Neuron (in vitro differentiated cells): Measurements from ENCODE around the gene GPATCH2L.

Source experiments
- H2AFZ ChIP-seq: one replicate; pipeline ENCODE4 v1.6.1; 2013; ENCODE audit warnings: low read depth, mild to moderate bottlenecking, inconsistent platforms, low read length, moderate library complexity
- H3K27me3 ChIP-seq: one replicate; pipeline ENCODE4 v1.6.1; 2013; ENCODE audit warnings: low read length; ENCODE audit not compliant: insufficient read depth
- H3K36me3 ChIP-seq: one replicate; pipeline ENCODE4 v1.6.1; 2013; ENCODE audit warnings: low read length; ENCODE audit not compliant: insufficient read depth
- H3K4me1 ChIP-seq: one replicate; pipeline ENCODE4 v1.6.1; 2013; ENCODE audit warnings: low read length; ENCODE audit not compliant: insufficient read depth
- H3K4me3 ChIP-seq: 2 replicates; pipeline ENCODE4 v1.5.1; 2013; ENCODE audit warnings: mild to moderate bottlenecking, low read length, moderate library complexity
- H3K9me3 ChIP-seq: one replicate; pipeline ENCODE4 v1.6.1; 2013; ENCODE audit warnings: low read length

GPATCH2L gene

DNA sequence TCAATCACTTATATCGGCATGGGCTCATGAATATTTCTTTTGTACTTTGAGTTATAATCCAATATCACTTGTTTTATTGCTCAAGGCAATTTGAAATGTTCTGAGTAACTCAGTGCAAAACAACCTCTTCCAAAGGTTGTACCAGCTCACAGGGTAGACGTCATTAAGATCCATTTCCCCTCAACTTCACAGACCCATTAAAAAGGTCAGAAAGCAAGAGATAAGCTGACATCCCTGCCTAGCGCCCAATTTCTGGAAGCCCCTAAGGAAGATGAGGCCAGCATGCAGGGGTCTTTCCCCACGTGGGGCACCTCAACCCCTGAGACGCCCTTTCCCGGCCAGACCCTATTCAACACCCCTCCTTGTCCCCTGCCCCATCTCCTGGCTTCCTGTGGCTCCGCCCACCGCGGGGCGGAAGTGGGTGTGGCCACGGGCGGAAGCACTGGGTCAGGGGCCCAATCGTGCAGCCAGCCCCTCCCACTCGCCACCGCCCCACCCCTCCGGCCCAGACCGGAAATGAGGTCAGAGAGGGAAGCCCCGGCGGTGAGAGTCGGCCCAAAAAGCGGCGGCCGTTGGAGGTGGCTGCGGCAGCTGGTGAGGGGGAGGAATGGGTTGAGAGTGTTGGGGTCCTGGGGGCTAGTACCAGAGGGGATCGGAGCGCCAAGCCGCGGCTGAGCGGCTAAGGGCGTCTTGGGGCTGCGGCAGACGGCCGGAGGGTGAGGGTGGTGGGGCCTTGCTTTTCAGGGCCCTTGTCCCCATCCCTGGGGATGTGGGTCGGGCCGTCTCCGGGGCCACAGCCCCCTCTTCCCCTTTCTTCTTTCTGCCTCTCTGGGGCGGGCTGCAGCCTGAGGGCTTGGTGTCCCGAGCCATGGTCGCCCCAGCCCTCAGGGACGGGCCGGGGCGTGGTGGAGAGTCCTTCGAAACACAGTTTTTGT is at the start of gene GPATCH2L:
Gene GPATCH2L, plus strand, starts transcription at position 525 of the 935 bp plus-strand sequence. CDS start 2,442 bp downstream, outside the sequence.
- H3K36me3 ChIP-seq, result peaks cover 24% of the 10 kb centered on the region
- H3K4me3 ChIP-seq, result peak within 1 kb of the TSS; percentile 53
- H3K9me3 ChIP-seq, result no peaks in the 10 kb centered on the region
- H2AFZ ChIP-seq, result peak within 1 kb of the TSS; percentile 50
- H3K27me3 ChIP-seq, result peaks cover 7% of the 10 kb centered on the region
- peaks cover 35% of the 10 kb centered on the region for H3K4me1 ChIP-seq

DNA sequence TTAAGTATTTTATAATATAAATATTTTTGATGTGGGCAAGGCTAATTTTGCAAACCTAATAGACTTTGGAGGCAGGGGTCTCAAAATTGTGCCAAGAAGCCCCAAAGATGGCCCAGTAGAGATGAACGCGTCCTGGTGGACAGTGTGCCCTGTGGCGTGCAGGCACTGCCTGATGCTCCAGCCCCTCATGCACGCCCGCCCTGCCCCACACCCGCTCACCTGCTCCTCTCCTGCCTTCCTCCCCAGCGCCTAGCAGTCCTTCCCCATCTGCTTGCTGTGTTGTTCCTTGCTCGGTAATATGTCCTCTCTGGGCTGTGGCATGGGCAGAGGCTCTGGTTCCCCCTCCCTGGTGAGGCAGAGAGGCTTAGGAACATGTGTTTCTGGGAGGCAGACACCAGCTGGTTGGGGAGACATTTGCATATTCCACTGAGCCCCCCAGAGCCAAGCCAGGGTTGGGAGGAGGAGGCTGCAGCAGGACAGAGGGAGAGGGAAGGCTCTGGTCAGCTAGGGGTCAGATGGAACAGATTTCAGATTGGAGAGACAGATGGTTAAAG is 46.8 kb upstream of the GPATCH2L start:
- no peak overlapping the region for H2AFZ ChIP-seq
- H3K4me3 ChIP-seq, result no peak overlapping the region
- H3K4me1 ChIP-seq, result peaks cover 4% of the 10 kb centered on the region
- H3K9me3 ChIP-seq, result no peaks in the 10 kb centered on the region
- no peaks in the 10 kb centered on the region for H3K27me3 ChIP-seq
- H3K36me3 ChIP-seq, result no peaks in the 10 kb centered on the region

DNA sequence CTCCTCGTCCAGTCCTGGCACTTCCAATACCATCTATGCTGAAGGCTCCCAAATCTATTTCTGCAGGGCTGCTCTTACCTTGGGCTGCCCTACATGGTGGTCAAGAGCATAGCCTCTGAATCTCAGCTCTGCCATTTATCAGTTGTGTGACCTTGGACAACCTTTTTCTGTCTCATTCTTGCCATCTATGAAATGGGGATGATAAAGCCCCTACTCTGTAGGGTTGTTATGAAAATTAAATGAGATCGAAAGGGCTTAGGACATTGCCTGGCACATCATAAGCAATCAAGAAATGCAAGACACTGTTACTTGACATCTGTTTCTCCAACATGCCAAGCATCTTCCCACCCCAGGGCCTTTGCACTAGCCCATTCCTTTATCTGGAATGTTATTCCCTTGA is 45.5 kb upstream of the GPATCH2L start:
- peaks cover 4% of the 10 kb centered on the region for H3K4me1 ChIP-seq
- H2AFZ ChIP-seq, result no peak overlapping the region
- H3K36me3 ChIP-seq, result no peaks in the 10 kb centered on the region
- H3K27me3 ChIP-seq, result peaks cover 2% of the 10 kb centered on the region
- H3K4me3 ChIP-seq, result no peak overlapping the region
- no peaks in the 10 kb centered on the region for H3K9me3 ChIP-seq

DNA sequence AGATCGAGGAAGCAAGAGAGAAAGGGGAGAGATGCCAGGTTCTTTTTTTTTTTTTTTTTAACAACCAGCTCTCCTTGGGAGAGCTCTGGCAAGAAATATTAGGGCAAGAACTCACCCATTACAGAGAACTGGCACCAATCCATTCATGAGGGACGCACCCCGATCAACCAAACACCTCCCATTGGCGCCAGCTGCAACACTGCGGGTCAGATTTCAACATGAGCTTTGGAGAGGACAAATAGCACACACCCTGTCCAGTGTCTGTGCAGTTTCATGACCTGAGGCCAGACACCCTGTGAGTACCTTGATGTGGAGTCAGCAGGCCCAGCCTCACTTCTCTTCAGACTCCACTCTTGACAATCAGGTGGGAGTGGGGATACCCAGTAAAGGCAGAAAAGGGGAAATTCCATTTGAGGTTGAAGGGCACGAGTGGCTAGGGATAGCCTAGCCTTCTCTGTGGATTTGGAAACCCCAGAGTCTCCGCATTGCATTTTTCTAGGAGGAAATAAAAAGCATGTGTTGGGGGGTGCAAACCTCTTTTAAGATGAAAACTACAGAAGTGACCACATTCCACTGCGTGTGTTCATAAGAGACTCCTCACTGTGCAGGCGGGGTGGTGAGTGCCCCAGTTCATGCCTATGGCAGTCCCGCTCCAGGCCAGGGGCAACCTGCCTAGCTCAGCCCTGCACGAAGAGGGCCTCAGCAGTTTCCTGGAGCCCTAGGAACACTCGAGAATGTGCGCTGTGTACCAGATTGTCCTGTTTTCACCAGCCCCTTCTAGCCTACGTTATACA is 42.4 kb upstream of the GPATCH2L start:
- no peaks in the 10 kb centered on the region for H3K4me1 ChIP-seq
- H3K36me3 ChIP-seq, result no peaks in the 10 kb centered on the region
- no peak overlapping the region for H2AFZ ChIP-seq
- H3K4me3 ChIP-seq, result no peak overlapping the region
- peaks cover 2% of the 10 kb centered on the region for H3K27me3 ChIP-seq
- H3K9me3 ChIP-seq, result no peaks in the 10 kb centered on the region

DNA sequence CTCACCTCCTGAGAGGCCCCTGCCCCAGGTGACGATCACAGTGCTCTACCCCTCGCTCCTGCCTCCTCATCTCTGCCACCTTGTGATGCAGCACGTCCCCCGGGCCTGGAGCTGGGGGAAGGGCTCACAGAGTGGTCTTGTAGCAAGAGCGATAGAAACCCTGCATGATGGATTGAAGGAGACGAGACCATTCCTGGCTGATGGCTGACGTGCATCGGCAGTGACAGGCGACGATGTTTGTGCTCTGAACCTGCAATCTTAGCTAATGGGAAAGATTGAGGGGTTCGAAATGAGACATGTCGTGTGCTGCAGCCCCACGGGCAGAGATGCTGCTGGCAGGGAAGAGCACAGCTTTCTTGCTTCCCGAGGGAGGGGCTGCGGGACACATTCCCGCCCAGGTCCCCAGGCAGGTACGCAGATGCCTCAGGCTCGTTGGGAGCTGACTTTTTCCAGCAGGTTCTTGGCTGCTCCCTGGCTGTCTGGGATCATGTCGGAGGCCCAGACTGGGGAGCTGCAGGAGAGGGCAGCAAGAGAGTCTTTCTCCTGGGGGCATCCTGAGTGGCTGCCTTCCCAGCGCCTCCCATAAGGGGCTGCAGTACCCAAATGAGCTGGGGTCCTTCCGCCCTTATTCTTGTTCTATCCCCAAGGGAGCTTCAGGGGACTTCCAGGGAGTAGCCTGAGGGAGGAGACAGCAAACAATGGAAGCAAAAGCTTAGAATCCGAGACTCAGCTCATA is 38.7 kb upstream of the GPATCH2L start:
- no peak overlapping the region for H2AFZ ChIP-seq
- H3K4me1 ChIP-seq, result no peaks in the 10 kb centered on the region
- peaks cover 4% of the 10 kb centered on the region for H3K27me3 ChIP-seq
- H3K4me3 ChIP-seq, result no peak overlapping the region
- no peaks in the 10 kb centered on the region for H3K9me3 ChIP-seq
- H3K36me3 ChIP-seq, result no peaks in the 10 kb centered on the region

DNA sequence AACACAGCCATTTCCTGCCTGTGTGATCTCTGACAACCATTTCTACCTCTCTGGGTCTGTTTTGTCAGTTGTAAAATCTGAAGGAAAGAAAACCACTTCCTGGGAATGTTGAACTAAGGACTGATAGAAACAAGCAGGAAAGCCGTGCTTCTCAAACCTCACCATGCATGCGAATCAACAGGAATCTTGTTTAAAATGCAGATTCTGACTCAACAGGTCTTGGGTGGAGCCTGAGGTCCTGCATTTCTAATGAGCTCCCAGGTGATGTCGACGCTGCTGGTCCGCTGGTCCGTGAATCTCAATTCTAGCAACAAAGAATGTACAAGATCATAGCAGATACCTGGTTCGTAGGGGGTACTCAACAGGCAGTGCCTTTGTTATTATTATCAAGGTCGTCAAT is 38.0 kb upstream of the GPATCH2L start:
- Histone ChIP-seq H2AFZ (no peak overlapping the region), H3K4me3 (no peak overlapping the region), H3K4me1 (no peaks in the 10 kb centered on the region), H3K9me3 (no peaks in the 10 kb centered on the region), H3K27me3 (peaks cover 4% of the 10 kb centered on the region), H3K36me3 (no peaks in the 10 kb centered on the region)

DNA sequence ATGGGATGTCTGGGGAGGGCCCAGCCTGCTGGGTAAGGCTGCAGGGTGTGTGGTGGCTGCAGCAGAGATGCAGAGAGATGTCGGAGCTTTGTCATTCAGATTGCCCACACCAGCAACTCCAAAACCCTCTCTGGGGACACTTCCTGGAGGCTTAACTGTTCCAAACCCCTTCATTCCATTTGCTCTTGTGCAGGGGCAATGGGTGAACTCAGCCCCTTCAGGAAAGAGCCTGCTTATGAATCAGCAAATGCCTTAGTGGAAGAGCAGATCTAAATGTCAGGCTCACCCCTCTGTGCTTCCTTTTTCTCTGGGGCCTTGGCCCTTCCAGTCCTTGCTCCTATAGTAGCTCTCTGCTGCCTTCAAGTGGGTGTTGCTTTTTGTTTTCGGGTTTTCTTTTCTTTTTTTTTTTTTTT is 36.7 kb upstream of the GPATCH2L start:
- Histone ChIP-seq H3K27me3 (peaks cover 4% of the 10 kb centered on the region), H2AFZ (no peak overlapping the region)

DNA sequence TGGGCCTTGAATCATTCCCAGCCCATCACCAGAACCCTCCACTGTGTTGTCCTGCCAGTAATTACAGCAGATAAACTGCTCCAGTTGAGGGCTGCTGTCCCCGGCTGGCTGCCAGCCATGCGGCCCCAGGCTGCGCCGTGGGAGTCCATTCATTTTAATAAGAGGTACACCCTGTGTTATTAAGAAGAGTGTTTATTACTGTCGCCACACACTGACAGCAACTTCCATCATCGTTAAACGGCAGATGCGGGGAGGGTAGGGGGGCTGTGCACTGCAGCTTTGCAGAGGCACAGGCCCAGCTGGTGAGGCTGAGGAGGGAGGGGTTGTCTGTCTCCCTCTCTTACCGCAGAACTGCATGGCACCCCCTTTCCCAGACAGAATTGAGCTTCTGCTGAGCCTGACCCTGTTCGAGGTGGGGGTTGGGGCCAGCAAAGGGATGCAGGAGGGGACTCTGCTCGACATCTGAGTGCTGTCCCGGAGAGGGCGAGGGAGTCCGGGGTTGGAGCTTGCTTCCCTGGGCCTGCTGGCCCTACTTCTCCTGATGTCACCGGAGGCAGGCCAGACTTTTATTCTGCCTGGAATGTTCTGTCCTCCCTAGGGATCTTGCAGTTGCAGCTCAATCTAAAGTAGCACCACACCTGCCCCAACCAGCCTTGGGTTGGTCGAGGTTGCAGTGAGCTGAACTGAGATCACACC is 33.8 kb upstream of the GPATCH2L start:
- H3K4me3 ChIP-seq, result no peak overlapping the region
- no peaks in the 10 kb centered on the region for H3K36me3 ChIP-seq
- no peaks in the 10 kb centered on the region for H3K4me1 ChIP-seq
- peaks cover 2% of the 10 kb centered on the region for H3K27me3 ChIP-seq
- H3K9me3 ChIP-seq, result no peaks in the 10 kb centered on the region
- H2AFZ ChIP-seq, result no peak overlapping the region

More for the DNA sequence above, 36.7 kb upstream of the GPATCH2L start:
- Histone ChIP-seq H3K36me3 (no peaks in the 10 kb centered on the region), H3K4me1 (no peaks in the 10 kb centered on the region), H3K4me3 (no peak overlapping the region), H3K9me3 (no peaks in the 10 kb centered on the region)

DNA sequence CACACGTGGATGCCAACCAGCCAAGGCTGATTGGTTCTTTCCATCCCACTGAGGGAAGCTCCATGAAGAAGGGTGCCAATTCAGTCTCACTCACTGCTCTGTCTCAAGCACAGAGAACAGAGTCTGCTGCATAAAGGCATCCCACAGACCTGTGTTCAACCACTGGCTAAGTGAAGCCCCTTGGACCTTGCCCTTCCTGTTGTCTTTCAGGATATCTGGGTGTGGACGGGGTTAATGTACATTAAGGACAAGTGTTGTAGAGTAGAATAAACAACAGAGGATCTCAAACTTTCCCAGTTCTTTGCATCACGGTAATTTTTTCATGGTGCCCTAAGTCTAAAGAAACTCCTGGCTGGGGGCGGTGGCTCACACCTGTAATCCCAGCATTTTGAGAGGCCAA is 33.1 kb upstream of the GPATCH2L start:
- Histone ChIP-seq H3K4me3 (no peak overlapping the region), H3K9me3 (no peaks in the 10 kb centered on the region), H3K27me3 (peaks cover 2% of the 10 kb centered on the region), H3K4me1 (no peaks in the 10 kb centered on the region), H3K36me3 (no peaks in the 10 kb centered on the region), H2AFZ (no peak overlapping the region)

DNA sequence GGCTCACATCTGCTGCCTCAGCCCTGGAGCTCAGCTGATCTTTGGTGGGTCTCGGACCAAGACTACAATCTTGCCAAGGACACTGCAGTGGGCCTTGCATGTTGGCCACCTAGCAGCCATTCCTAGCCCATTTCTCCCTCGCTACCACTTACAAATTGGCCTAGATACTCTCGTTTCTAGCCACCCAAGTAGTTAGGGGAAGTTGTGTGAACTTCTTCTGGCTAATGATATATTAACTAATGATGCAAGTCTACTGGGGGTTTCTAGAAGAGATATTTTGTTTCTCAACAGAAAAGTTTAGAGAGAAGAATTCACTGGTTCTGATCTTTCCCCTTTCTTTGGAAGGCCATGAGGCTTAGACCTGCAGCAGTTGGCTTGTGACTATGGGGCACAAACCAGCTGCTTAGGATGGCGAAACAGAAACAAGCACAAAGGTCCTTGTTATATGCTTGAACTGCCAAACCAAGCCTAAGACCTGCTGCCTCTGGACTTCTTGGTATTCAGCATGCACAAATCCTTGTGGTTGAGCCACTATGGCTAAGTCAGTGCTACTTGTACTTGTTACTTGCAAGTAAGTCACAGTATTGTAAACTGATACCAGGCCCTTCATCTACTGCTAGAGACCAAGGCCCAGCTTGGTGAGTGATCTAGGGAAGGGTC is 30.5 kb upstream of the GPATCH2L start:
- Histone ChIP-seq H3K27me3 (no peaks in the 10 kb centered on the region), H3K4me1 (no peaks in the 10 kb centered on the region), H3K36me3 (no peaks in the 10 kb centered on the region), H3K9me3 (no peaks in the 10 kb centered on the region), H3K4me3 (no peak overlapping the region), H2AFZ (no peak overlapping the region)

DNA sequence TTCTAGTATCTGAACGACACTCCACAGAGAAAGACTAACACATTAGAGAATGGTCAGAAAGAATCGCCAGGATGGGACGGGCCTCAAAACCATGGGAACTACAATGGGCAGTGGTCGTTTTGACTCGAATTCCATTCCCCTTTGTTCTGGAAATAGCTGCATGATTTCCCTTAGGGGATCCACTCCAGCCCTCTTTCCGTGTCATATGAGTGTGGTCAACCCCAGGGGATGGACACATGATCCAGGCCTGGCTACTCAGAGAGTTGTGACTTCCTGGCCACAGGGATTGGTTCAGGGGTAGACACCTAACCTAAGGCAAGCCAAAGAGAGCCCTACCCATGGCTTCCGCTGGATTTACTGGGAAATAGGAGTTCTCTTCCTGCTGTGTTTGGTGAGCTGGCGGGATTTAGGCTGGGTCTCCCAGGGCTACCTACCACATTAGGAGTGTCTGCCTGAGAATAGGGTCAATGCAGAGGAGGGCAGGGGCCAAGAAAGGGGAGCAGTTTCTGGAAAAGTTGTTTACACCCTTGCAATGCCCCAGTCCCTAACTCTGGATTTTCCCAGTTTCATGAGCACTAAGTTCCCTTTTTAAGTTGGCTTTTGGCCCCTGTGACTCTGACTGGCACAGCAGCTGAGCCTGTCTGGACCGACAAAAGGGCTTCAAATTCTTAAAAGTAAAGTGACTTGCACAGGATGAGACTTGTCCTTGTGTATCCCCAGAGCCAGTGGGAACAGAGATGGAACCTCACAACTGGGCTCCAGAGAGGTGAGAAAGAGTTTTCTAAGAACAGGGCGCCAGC is 28.1 kb upstream of the GPATCH2L start:
- no peaks in the 10 kb centered on the region for H3K27me3 ChIP-seq
- H3K36me3 ChIP-seq, result no peaks in the 10 kb centered on the region
- H3K9me3 ChIP-seq, result no peaks in the 10 kb centered on the region

More for the DNA sequence above, 28.1 kb upstream of the GPATCH2L start:
- no peak overlapping the region for H2AFZ ChIP-seq
- no peaks in the 10 kb centered on the region for H3K4me1 ChIP-seq
- no peak overlapping the region for H3K4me3 ChIP-seq
